Measurements from ENCODE around the gene CAMK1D. TPM values are rescaled to one million over a fixed set of nuclear protein-coding genes. Genes with fewer than 3 reads are reported as not detected.

The CAMK1D gene
- total and polyA plus RNA-seq, 2 donors (not counting 3 experiments of a cell fraction or from before 2014, with no cell fraction given): 0.37 to 4.2 TPM

DNA sequence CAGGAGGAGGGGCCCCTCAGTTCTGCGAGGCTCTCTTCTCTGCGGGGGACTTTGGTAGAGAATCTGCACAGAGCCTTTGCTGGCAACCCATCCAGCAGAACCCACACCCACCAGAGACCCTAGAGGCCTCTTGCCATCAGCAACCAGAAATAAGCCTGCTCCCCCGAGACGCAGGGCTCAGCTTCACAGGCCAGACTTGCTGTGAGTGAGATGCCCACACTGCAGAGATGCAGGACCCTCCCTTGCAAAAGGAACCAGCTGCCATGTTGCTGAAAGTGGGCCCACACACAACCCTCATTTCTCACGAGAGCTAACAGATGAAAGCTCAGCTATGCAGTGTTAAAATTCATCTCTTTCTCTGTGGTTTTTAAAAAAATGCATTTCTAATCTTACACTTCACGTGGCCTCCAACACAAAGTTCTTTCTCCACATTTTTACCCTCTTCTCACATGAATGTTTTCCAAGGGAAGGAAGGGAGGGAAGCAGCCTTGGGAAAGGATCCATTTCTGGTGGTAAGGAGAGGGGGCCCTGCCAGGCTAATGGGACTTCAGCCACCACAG lies 480.6 kb downstream of the CAMK1D start:
- H3K36me3 ChIP-seq (ENCODE audit: control insufficient read depth in 2 of 2, extremely low read depth in 1 of 2, insufficient read depth in 2 of 2, low read length in 2 of 2): no peaks in the 10 kb centered on the region
- H3K27ac ChIP-seq (ENCODE audit: insufficient read depth, low read depth, low read length): no peak overlapping the region

More for the DNA sequence above, 480.6 kb downstream of the CAMK1D start:
- H4K20me1 ChIP-seq (replicated peaks; ENCODE audit: control insufficient read depth, extremely low read depth, insufficient read depth, low read length): no peaks in the 10 kb centered on the region
- DNase-seq (ENCODE audit: low read depth, low spot score) (no peak), FAIRE-seq (no peak)
- H3K4me3 ChIP-seq (replicated peaks in 1 of 3; ENCODE audit: insufficient read depth in 1 of 3, low read depth in 1 of 3, low read length in 3 of 3): no peak overlapping the region
- intact Hi-C loops (cut with micrococcal nuclease): no loop called here
- POLR2A ChIA-PET: no interaction called here
- no peaks in the 10 kb centered on the region for H3K79me2 ChIP-seq (ENCODE audit: control insufficient read depth, insufficient read depth, low read length)
- H2AFZ ChIP-seq (ENCODE audit: low read depth, low read length): no peak overlapping the region
- CTCF ChIA-PET: no interaction called here
- no peaks in the 10 kb centered on the region for H3K9me3 ChIP-seq (replicated peaks; ENCODE audit: control insufficient read depth, insufficient read depth, low read length)
- H3K27me3 ChIP-seq (ENCODE audit: control insufficient read depth in 2 of 2, insufficient read depth in 2 of 2, low read length in 2 of 2): no peaks in the 10 kb centered on the region
- H3K9ac ChIP-seq (replicated peaks; ENCODE audit: extremely low read depth, insufficient read depth, low read length): no peak overlapping the region
- dilution Hi-C loops (cut with MboI; ENCODE audit: extremely low pct_ligation_motif_present, low sequenced_read_pairs): no loop called here
- H3K4me1 ChIP-seq (ENCODE audit: control insufficient read depth, extremely low read depth, insufficient read depth, low read length): no peaks in the 10 kb centered on the region
- BruUV-seq (replicated peaks): no TSS peak
- TF ChIP-seq POLR2A (IDR thresholded peaks at IDR 0.05; ENCODE audit: low read depth, low read length) (no peak), POLR2AphosphoS5 (IDR thresholded peaks at IDR 0.05; ENCODE audit: insufficient read depth, low read depth, low read length) (no peak), FOS (IDR thresholded peaks at IDR 0.05; ENCODE audit: borderline replicate concordance, insufficient read depth, low read length) (no peak), MYC (IDR thresholded peaks at IDR 0.05; ENCODE audit: low read depth, low read length) (no peak), EZH2 (IDR thresholded peaks at IDR 0.05; ENCODE audit: borderline replicate concordance, low read depth, low read length, severe bottlenecking) (no peak), JUN (IDR thresholded peaks at IDR 0.05; ENCODE audit: borderline replicate concordance, insufficient read depth, insufficient read length, low read depth) (no peak), GATA2 (IDR thresholded peaks at IDR 0.05; ENCODE audit: insufficient read depth, insufficient read length, low read depth, low read length) (no peak)
- TF ChIP-seq, protein P1, sequence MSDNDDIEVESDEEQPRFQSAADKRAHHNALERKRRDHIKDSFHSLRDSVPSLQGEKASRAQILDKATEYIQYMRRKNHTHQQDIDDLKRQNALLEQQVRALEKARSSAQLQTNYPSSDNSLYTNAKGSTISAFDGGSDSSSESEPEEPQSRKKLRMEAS (IDR thresholded peaks at IDR 0.05; ENCODE audit: insufficient read depth, insufficient read length): no peak
- TF ChIP-seq, protein P2, sequence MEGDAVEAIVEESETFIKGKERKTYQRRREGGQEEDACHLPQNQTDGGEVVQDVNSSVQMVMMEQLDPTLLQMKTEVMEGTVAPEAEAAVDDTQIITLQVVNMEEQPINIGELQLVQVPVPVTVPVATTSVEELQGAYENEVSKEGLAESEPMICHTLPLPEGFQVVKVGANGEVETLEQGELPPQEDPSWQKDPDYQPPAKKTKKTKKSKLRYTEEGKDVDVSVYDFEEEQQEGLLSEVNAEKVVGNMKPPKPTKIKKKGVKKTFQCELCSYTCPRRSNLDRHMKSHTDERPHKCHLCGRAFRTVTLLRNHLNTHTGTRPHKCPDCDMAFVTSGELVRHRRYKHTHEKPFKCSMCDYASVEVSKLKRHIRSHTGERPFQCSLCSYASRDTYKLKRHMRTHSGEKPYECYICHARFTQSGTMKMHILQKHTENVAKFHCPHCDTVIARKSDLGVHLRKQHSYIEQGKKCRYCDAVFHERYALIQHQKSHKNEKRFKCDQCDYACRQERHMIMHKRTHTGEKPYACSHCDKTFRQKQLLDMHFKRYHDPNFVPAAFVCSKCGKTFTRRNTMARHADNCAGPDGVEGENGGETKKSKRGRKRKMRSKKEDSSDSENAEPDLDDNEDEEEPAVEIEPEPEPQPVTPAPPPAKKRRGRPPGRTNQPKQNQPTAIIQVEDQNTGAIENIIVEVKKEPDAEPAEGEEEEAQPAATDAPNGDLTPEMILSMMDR (IDR thresholded peaks at IDR 0.05; ENCODE audit: extremely low read depth in 1 of 2, insufficient read depth in 1 of 2, low read depth in 1 of 2, low read length in 2 of 2): no peak
- H3K9me1 ChIP-seq (replicated peaks; ENCODE audit: control insufficient read depth, extremely low read depth, insufficient read depth, low read length): no peaks in the 10 kb centered on the region
- H3K4me2 ChIP-seq (ENCODE audit: insufficient read depth, low read length): no peak overlapping the region

Data from endothelial cell of umbilical vein (primary cell).